SW480 (cell line): Measurements from ENCODE around the gene LMF1.

ENCODE experiments used
- DNase-seq: peaks from one replicate; pipeline ENCODE4 v3.0.0-alpha.2; 2016; ENCODE audit warnings: low spot score

LMF1 gene

GRCh38 chr16:928526-928925 is 42.3 kb downstream of the LMF1 start:
- no peak for DNase-seq

GRCh38 chr16:927931-928330 is 42.9 kb downstream of the LMF1 start:
- no peak for DNase-seq

GRCh38 chr16:927406-927805 is 43.4 kb downstream of the LMF1 start:
- DNase-seq: no peak

- DNase-seq: no peak
These were observed 44.1 kb downstream of the LMF1 start for GRCh38 chr16:926715-927114.

- DNase-seq: no peak
These were observed 46.0 kb downstream of the LMF1 start for GRCh38 chr16:924806-925205.

- no peak for DNase-seq
These were observed 46.7 kb downstream of the LMF1 start for GRCh38 chr16:924063-924462.

GRCh38 chr16:923184-923583 is 47.6 kb downstream of the LMF1 start:
- no peak for DNase-seq

GRCh38 chr16:922051-922450 is 48.7 kb downstream of the LMF1 start:
- DNase-seq: no peak

GRCh38 chr16:921321-921905 is 49.4 kb downstream of the LMF1 start:
- no peak for DNase-seq

GRCh38 chr16:920717-921116 is 50.1 kb downstream of the LMF1 start:
- no peak for DNase-seq

- no peak for DNase-seq
These were observed 50.6 kb downstream of the LMF1 start for GRCh38 chr16:920051-920681.

- DNase-seq: no peak
These were observed 51.1 kb downstream of the LMF1 start for GRCh38 chr16:919658-920050.

- DNase-seq: no peak
These were observed 51.8 kb downstream of the LMF1 start for GRCh38 chr16:918741-919657.

- DNase-seq: no peak
These were observed 52.7 kb downstream of the LMF1 start for GRCh38 chr16:918068-918467.

GRCh38 chr16:917591-918061 is 53.2 kb downstream of the LMF1 start:
- DNase-seq: no peak

GRCh38 chr16:916035-916799 is 54.6 kb downstream of the LMF1 start:
- no peak for DNase-seq

- DNase-seq: no peak
These were observed 55.2 kb downstream of the LMF1 start for GRCh38 chr16:915546-915945.

GRCh38 chr16:914440-914839 is 56.3 kb downstream of the LMF1 start:
- peak; percentile 10 for DNase-seq

GRCh38 chr16:913817-914439 is 56.9 kb downstream of the LMF1 start:
- no peak for DNase-seq

GRCh38 chr16:912684-913613 is 57.8 kb downstream of the LMF1 start:
- no peak for DNase-seq

GRCh38 chr16:912322-912683 is 58.5 kb downstream of the LMF1 start:
- no peak for DNase-seq
